ENCODE measurements around the gene UBTD2.

DNA sequence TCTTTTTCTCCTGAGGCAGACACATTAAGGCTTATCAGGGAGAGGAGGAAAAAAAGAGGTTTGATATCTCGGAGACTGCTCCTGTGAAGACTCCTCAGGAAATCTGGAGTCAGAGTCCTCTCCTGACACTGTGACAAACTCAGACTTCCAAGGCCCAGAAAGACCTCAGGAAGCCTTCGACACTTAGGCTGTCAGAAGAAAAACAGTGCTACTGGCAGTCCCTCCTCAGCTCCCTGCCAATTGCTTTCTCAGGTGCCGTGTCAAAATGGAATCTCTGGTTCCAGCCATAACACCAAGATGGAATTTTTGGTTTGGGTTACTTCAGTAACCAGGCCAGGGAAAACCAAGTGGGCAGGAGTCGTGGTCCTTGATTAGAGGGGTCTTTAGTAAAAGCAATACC is 99.7 kb downstream of the UBTD2 start:
- TF ChIP-seq TOX (CRISPR knock-in tag; IDR thresholded peaks at IDR 0.05; ENCODE audit: borderline replicate concordance), result no peak
- no peak for TF ChIP-seq PPARA (CRISPR knock-in tag; IDR thresholded peaks at IDR 0.05; ENCODE audit: borderline replicate concordance)
- no peak for TF ChIP-seq ZFP3 (CRISPR knock-in tag; IDR thresholded peaks at IDR 0.05)
- TF ChIP-seq, protein P1, sequence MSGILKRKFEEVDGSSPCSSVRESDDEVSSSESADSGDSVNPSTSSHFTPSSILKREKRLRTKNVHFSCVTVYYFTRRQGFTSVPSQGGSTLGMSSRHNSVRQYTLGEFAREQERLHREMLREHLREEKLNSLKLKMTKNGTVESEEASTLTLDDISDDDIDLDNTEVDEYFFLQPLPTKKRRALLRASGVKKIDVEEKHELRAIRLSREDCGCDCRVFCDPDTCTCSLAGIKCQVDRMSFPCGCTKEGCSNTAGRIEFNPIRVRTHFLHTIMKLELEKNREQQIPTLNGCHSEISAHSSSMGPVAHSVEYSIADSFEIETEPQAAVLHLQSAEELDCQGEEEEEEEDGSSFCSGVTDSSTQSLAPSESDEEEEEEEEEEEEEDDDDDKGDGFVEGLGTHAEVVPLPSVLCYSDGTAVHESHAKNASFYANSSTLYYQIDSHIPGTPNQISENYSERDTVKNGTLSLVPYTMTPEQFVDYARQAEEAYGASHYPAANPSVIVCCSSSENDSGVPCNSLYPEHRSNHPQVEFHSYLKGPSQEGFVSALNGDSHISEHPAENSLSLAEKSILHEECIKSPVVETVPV (CRISPR knock-in tag; IDR thresholded peaks at IDR 0.05), result no peak
- no peak for TF ChIP-seq ZNF70 (CRISPR knock-in tag; IDR thresholded peaks at IDR 0.05)
- no peak for TF ChIP-seq ESRRG (CRISPR knock-in tag; IDR thresholded peaks at IDR 0.05)
